ENCODE data around the gene HOATZ. TPM values are rescaled to one million over a fixed set of nuclear protein-coding genes. Genes with fewer than 3 reads are reported as not detected.

HOATZ gene
- total RNA-seq, 1 donor from 2014 or later = not detected

GRCh38 chr11:111581341-111581740, 66.8 kb downstream of the HOATZ start:
- Mint-ChIP-seq H3K9me3 (no peaks in the 10 kb centered on the region), H3K27ac (no peak overlapping the region), H3K4me1 (no peaks in the 10 kb centered on the region), H3K36me3 (no peaks in the 10 kb centered on the region), H3K4me3 (no peak overlapping the region), H3K27me3 (ENCODE audit: low read depth) (no peaks in the 10 kb centered on the region)
- no peak for DNase-seq (ENCODE audit: low spot score in 2 of 2, unreplicated experiment in 2 of 2)
- no peak for TF ChIP-seq CTCF (IDR thresholded peaks at IDR 0.05; ENCODE audit: unreplicated experiment)

GRCh38 chr11:111582163-111582562, 67.6 kb downstream of the HOATZ start:
- DNase-seq (ENCODE audit: low spot score in 2 of 2, unreplicated experiment in 2 of 2) = no peak
- Mint-ChIP-seq H3K27me3 (ENCODE audit: low read depth) (no peaks in the 10 kb centered on the region), H3K27ac (no peak overlapping the region), H3K4me3 (no peak overlapping the region), H3K9me3 (no peaks in the 10 kb centered on the region), H3K4me1 (no peaks in the 10 kb centered on the region), H3K36me3 (no peaks in the 10 kb centered on the region)
- no peak for TF ChIP-seq CTCF (IDR thresholded peaks at IDR 0.05; ENCODE audit: unreplicated experiment)

- Mint-ChIP-seq H3K27ac (no peak overlapping the region), H3K4me1 (no peaks in the 10 kb centered on the region), H3K36me3 (no peaks in the 10 kb centered on the region), H3K9me3 (no peaks in the 10 kb centered on the region), H3K4me3 (no peak overlapping the region), H3K27me3 (ENCODE audit: low read depth) (no peaks in the 10 kb centered on the region)
- DNase-seq (ENCODE audit: low spot score in 2 of 2, unreplicated experiment in 2 of 2) = no peak
- TF ChIP-seq CTCF (IDR thresholded peaks at IDR 0.05; ENCODE audit: unreplicated experiment) = no peak
Measured at GRCh38 chr11:111582881-111583280, 68.3 kb downstream of the HOATZ start.

GRCh38 chr11:111585371-111585770, 70.8 kb downstream of the HOATZ start:
- Mint-ChIP-seq H3K4me3 (no peak overlapping the region), H3K27me3 (ENCODE audit: low read depth) (no peaks in the 10 kb centered on the region), H3K27ac (no peak overlapping the region), H3K9me3 (peaks cover 3% of the 10 kb centered on the region), H3K36me3 (no peaks in the 10 kb centered on the region), H3K4me1 (no peaks in the 10 kb centered on the region)
- no peak for DNase-seq (ENCODE audit: low spot score in 2 of 2, unreplicated experiment in 2 of 2)
- no peak for TF ChIP-seq CTCF (IDR thresholded peaks at IDR 0.05; ENCODE audit: unreplicated experiment)

GRCh38 chr11:111586388-111586831, 71.8 kb downstream of the HOATZ start:
- H3K36me3 Mint-ChIP-seq = no peaks in the 10 kb centered on the region
- TF ChIP-seq CTCF (IDR thresholded peaks at IDR 0.05; ENCODE audit: unreplicated experiment) = peak; percentile 48
- no peak overlapping the region for H3K4me3 Mint-ChIP-seq
- H3K4me1 Mint-ChIP-seq = no peaks in the 10 kb centered on the region
- H3K9me3 Mint-ChIP-seq = peaks cover 3% of the 10 kb centered on the region
- no peaks in the 10 kb centered on the region for H3K27me3 Mint-ChIP-seq (ENCODE audit: low read depth)
- DNase-seq (ENCODE audit: low spot score in 2 of 2, unreplicated experiment in 2 of 2) = no peak
- H3K27ac Mint-ChIP-seq = no peak overlapping the region

Small RNA genes lying within 50 kb of the gene (microRNA-seq; reads per million reads assigned to microRNA genes)
- gene MIR34B (24.6 reads per million, percentile 47 among the genes with 10 or more reads in this experiment), gene MIR34C (234 reads per million, percentile 68 among the genes with 10 or more reads in this experiment)

Other genes starting within 250 kb of the HOATZ start
- gene POU2AF3, start 216.2 kb upstream of the HOATZ start, total RNA-seq = 3.0 to 4.1 TPM (median 3.4 TPM) in 3 replicates
- gene POU2AF1, start 135.5 kb upstream of the HOATZ start, total RNA-seq = 0.25 TPM in 1 of 3 replicates, not detected in the others
- gene BTG4, start 2.4 kb upstream of the HOATZ start, total RNA-seq = not detected in 3 replicates
- gene LAYN, start 25.9 kb downstream of the HOATZ start, total RNA-seq = 12.5 to 15.3 TPM (median 12.5 TPM) in 3 replicates
- gene SIK2, start 87.7 kb downstream of the HOATZ start, total RNA-seq = 17.1 to 18.7 TPM (median 17.1 TPM) in 3 replicates